Neutrophil (primary cell): Measurements from ENCODE around the gene SNAPC5.
"Not testable (repeated sequence)": the region's sequence is repeated elsewhere in the genome, so short reads cannot be mapped to it uniquely, and the experiment has no call there.

ENCODE experiments used
- H3K27ac ChIP-seq: fragments of 200-600 bp; sonication (generic); 2 replicates; pipeline ENCODE4 v1.5.1; 2016; ENCODE audit warnings: mild to moderate bottlenecking, moderate library complexity
- H3K27me3 ChIP-seq: fragments of 200-600 bp; sonication (generic); 2 replicates; pipeline ENCODE4 v1.6.0; 2016; ENCODE audit warnings: mild to moderate bottlenecking
- H3K36me3 ChIP-seq: fragments of 200-600 bp; sonication (generic); 2 replicates; pipeline ENCODE4 v1.5.1; 2017
- H3K4me1 ChIP-seq, 2 experiments: fragments of 200-600 bp in 1 of 2; sonication (generic) in 1 of 2; 1 replicate in 1 of 2; 2 replicates in 1 of 2; pipeline versions ENCODE4 v1.5.1 to v1.6.1; 2013 to 2016; ENCODE audit warnings: low read depth in 1 of 2, low read length in 1 of 2, mild to moderate bottlenecking in 1 of 2, moderate library complexity in 1 of 2; ENCODE audit not compliant: control insufficient read depth in 1 of 2, insufficient read depth in 1 of 2
- H3K4me3 ChIP-seq, 2 experiments: fragments of 200-600 bp in 1 of 2; sonication (generic) in 1 of 2; 1 replicate in 1 of 2; 2 replicates in 1 of 2; pipeline ENCODE4 v1.5.1; 2013 to 2016; ENCODE audit warnings: low read depth in 1 of 2, low read length in 1 of 2, mild to moderate bottlenecking in 1 of 2, moderate library complexity in 1 of 2
- H3K9me3 ChIP-seq: fragments of 200-600 bp; sonication (generic); 2 replicates; pipeline ENCODE4 v1.5.1; 2016
- CTCF ChIP-seq: fragments of 200-600 bp; sonication (generic); IDR thresholded peaks from 2 replicates; pipeline ENCODE4 v1.5.1; 2016; ENCODE audit warnings: antibody characterized with exemption

Gene SNAPC5

GRCh38 chr15:66505430-66505811, 7.9 kb upstream of the SNAPC5 start:
- Histone ChIP-seq H3K9me3 (no peaks in the 10 kb centered on the region), H3K27ac (peak overlapping the region; percentile 96), H3K4me1 (peaks cover 21 to 31% of the 10 kb centered on the region in 2 experiments), H3K27me3 (no peaks in the 10 kb centered on the region), H3K4me3 (peak overlapping the region; percentile 93 to 97), H3K36me3 (peaks cover 11% of the 10 kb centered on the region)
- TF ChIP-seq CTCF: no peak

GRCh38 chr15:66504563-66505429, 7.2 kb upstream of the SNAPC5 start, which contains the start of the genes RPL4 and ZWILCH:
RPL4 (minus strand) TSS chr15:66504855; CDS start chr15:66504790, 65 bp downstream.
ZWILCH (plus strand) TSS chr15:66505326; CDS start chr15:66505339, 13 bp downstream.
- peak; percentile 19 for TF ChIP-seq CTCF
- no peaks in the 10 kb centered on the region for H3K9me3 ChIP-seq
- peaks cover 21 to 31% of the 10 kb centered on the region in 2 experiments for H3K4me1 ChIP-seq
- H3K27me3 ChIP-seq: no peaks in the 10 kb centered on the region
- H3K27ac ChIP-seq: peak within 1 kb of the TSS; percentile 96
- peak within 1 kb of the TSS; percentile 93 to 97 for H3K4me3 ChIP-seq
- peaks cover 17% of the 10 kb centered on the region for H3K36me3 ChIP-seq

- no peak for TF ChIP-seq CTCF
- H3K4me1 ChIP-seq: peaks cover 21 to 31% of the 10 kb centered on the region in 2 experiments
- H3K36me3 ChIP-seq: peaks cover 22% of the 10 kb centered on the region
- H3K27me3 ChIP-seq: no peaks in the 10 kb centered on the region
- H3K27ac ChIP-seq: peak overlapping the region; percentile 96
- peak overlapping the region; percentile 93 to 97 for H3K4me3 ChIP-seq
- no peaks in the 10 kb centered on the region for H3K9me3 ChIP-seq
Observed at GRCh38 chr15:66503780-66504562, 6.4 kb upstream of the SNAPC5 start.

- H3K36me3 ChIP-seq: peaks cover 22% of the 10 kb centered on the region
- not testable (repeated sequence) for H3K27me3 ChIP-seq, H3K27ac ChIP-seq, H3K4me3 ChIP-seq, H3K9me3 ChIP-seq
- H3K4me1 ChIP-seq: peaks cover 25 to 33% of the 10 kb centered on the region in 2 experiments
Observed at GRCh38 chr15:66503041-66503648, 5.6 kb upstream of the SNAPC5 start.

GRCh38 chr15:66502491-66502890, 4.9 kb upstream of the SNAPC5 start:
- no peaks in the 10 kb centered on the region for H3K27me3 ChIP-seq
- no peak for TF ChIP-seq CTCF
- peaks cover 29 to 38% of the 10 kb centered on the region in 2 experiments for H3K4me1 ChIP-seq
- H3K9me3 ChIP-seq: no peaks in the 10 kb centered on the region
- H3K4me3 ChIP-seq: no peak overlapping the region
- peaks cover 22% of the 10 kb centered on the region for H3K36me3 ChIP-seq
- H3K27ac ChIP-seq: no peak overlapping the region

- H3K27ac ChIP-seq, H3K9me3 ChIP-seq, H3K27me3 ChIP-seq, H3K4me3 ChIP-seq: not testable (repeated sequence)
- H3K4me1 ChIP-seq: peaks cover 31 to 42% of the 10 kb centered on the region in 2 experiments
- peaks cover 22% of the 10 kb centered on the region for H3K36me3 ChIP-seq
Observed at GRCh38 chr15:66500346-66500745, 2.8 kb upstream of the SNAPC5 start.
